Bronchial epithelial cell (primary cell): Measurements from ENCODE around the gene CPA4. TPM values are rescaled to one million over a fixed set of nuclear protein-coding genes. Genes with fewer than 3 reads are reported as not detected.

Experiments
- DNase-seq: peaks from one replicate; pipeline ENCODE4 v3.0.0-alpha.2; 2010; ENCODE audit warnings: low read depth
- FAIRE-seq: peaks from 2 replicates; lab custom pipeline; 2011; peaks lifted over from hg19 to GRCh38; lab: Jason Lieb, UNC
- H3K27me3 ChIP-seq: 2 replicates; pipeline ENCODE4 v1.5.1; 2011; ENCODE audit warnings: low read length; ENCODE audit not compliant: control insufficient read depth, insufficient read depth
- H3K36me3 ChIP-seq: 2 replicates; pipeline ENCODE4 v1.5.1; 2011; ENCODE audit warnings: low read length; ENCODE audit not compliant: control insufficient read depth, insufficient read depth
- H3K4me3 ChIP-seq: 2 replicates; pipeline ENCODE4 v1.5.1; 2011; ENCODE audit warnings: mild to moderate bottlenecking, low read depth, low read length, control low read depth
- total RNA-seq: library from RNA; depleted of rRNA; stranded (reverse); fragments of >200 nt; gene quantifications from 2 replicates; pipeline ENCODE4 v1.2.1, GENCODE V29; 2014
- TF ChIP-seq, protein P1 (sequence below): IDR thresholded peaks from 2 replicates; pipeline ENCODE4 v1.5.1; 2011; ENCODE audit warnings: mild to moderate bottlenecking, moderate library complexity, low read length, control low read depth, inconsistent platforms; ENCODE audit not compliant: insufficient read depth, severe bottlenecking

CPA4 gene
- total RNA-seq, 1 donor from 2014 or later, result 5.3 TPM

DNA sequence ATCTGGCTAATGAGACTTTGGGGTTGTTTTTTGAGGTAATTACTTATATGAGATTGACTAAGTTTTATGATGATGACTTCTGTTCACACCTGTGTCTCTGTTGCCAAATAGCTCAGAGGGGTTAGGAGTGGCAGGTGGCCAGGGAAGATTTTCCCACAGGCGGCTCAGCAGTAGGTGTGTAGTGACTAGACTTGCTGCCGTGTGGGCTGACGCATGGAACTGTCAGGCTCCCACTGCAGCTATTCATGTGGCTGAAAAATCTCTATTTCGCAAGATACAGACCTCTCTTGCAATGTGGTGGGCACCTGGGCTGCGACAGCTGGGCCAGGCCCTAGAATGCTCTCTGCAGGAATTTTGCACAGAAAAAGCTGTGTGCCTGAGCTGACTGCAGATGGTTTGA, 1.4 kb downstream of the CPA4 start:
- Histone ChIP-seq H3K4me3 (no peak overlapping the region), H3K27me3 (no peaks in the 10 kb centered on the region), H3K36me3 (no peaks in the 10 kb centered on the region)
- TF ChIP-seq, protein P1, sequence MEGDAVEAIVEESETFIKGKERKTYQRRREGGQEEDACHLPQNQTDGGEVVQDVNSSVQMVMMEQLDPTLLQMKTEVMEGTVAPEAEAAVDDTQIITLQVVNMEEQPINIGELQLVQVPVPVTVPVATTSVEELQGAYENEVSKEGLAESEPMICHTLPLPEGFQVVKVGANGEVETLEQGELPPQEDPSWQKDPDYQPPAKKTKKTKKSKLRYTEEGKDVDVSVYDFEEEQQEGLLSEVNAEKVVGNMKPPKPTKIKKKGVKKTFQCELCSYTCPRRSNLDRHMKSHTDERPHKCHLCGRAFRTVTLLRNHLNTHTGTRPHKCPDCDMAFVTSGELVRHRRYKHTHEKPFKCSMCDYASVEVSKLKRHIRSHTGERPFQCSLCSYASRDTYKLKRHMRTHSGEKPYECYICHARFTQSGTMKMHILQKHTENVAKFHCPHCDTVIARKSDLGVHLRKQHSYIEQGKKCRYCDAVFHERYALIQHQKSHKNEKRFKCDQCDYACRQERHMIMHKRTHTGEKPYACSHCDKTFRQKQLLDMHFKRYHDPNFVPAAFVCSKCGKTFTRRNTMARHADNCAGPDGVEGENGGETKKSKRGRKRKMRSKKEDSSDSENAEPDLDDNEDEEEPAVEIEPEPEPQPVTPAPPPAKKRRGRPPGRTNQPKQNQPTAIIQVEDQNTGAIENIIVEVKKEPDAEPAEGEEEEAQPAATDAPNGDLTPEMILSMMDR, result no peak
- FAIRE-seq, result no peak
- DNase-seq, result peak; percentile 84

DNA sequence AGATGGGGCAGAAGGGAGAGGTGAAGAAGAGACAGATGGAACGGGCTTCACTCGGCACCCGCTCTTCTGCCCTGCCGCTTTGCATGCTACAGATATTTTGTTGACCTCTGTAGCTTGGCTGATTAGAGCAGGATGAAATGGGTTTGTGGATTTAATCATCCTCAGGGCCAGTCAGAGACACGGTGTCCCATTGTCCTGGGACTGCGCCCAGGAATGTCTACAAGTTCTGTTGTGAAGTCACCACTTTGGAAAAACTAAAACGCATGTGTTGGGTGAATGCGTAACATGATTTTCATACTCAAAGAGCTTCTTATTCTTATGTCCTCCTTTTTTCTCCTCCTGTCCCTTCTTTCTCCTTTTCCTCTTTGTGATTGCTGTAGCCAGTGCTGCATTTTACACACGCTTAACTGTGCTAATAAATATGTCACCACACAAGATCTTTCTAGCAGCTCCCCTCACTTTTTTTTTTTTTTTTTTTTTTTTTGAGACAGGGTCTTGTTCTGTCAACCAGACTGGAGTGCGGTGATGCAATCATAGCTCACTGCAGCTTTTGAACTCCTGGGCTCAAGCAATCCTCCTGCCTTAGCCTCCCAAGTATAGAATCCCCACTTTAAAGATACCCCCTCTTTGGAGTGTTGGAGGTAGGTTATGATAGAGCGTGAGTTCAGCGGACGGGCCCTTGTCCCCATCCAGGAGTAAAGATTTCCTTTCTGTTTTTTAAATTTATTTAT, 3.4 kb downstream of the CPA4 start:
- H3K4me3 ChIP-seq, result no peak overlapping the region
- H3K36me3 ChIP-seq, result peaks cover 4% of the 10 kb centered on the region
- no peaks in the 10 kb centered on the region for H3K27me3 ChIP-seq
- DNase-seq (no peak), FAIRE-seq (no peak)
- TF ChIP-seq, protein P1, result no peak

DNA sequence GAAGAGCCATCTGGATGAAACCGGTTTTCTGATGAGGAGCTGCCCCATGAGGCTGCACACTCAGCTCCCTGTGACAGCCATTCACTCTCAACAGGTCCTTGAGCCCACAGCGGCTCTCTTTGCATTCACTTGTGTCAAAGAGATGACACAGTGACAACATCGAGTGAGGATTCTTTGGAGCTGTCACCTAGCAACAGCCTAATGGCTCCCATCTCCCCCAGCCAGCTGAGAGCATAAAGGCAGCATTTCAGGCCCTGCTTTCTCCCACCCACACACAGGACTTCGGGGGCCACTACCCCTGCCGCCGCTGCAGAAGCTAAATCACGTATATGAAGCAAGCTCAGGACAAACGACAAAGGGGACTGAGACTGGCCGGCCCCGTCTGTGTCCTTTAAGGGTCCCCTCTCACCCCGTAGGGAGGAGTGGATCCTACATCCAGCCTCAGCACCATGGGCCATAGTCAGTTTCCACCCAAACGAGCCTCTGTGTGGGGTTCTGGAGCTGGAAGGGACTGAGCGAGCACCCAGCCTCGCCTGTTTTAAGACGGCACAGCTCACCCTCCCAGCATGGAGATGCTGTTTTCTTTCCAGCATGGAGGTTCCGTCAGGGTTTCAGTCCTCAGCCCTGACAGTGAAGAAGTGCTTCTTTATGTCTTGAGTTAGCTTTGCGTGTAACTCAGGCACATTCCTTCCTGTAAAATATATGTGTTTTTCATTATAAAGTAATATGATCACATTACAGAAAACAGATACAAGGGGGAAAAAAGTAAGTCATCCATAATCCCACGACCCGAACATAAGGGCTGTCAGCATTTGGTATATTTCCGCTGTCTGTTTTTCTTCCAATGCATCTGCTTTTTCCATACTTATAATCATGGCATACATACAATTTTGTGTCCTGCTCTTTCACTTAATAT, 4.9 kb downstream of the CPA4 start:
- H3K36me3 ChIP-seq, result peaks cover 4% of the 10 kb centered on the region
- no peaks in the 10 kb centered on the region for H3K27me3 ChIP-seq
- DNase-seq, result no peak
- no peak overlapping the region for H3K4me3 ChIP-seq
- FAIRE-seq, result no peak
- TF ChIP-seq, protein P1, result no peak

DNA sequence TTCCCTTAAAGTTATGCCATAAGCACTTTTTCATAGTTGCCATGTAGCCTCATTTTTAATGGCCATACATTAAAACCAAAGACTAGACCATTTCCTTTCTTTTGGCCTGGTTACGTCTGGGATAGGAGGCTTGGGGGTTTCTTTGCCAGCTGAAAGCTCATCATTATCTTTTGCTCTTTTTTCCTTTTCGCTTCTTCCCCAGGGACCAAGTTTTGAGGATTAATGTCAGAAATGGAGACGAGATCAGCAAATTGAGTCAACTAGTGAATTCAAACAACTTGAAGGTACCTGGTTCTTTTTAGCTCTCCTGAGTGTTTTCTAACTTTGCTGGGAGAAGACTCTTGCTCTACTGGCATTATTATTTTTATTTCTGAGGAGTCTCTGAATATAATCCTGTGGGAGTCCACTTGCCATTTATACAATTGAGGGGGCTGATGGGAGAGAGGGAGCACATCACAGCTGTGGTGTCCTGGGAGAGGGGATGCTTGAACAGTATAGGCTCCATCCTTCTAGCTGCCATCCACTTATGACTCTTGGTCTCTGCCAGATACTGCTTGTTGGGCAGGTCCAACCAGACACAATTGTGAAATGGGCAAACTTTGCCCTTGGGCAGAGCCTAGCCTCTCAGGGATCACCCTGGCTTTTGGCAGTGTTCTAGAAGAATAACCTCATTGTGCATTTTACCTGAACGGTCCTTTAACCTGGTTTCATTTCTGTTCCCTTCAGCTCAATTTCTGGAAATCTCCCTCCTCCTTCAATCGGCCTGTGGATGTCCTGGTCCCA, 5.8 kb downstream of the CPA4 start:
- Histone ChIP-seq H3K27me3 (no peaks in the 10 kb centered on the region), H3K4me3 (no peak overlapping the region), H3K36me3 (peaks cover 4% of the 10 kb centered on the region)
- DNase-seq (peak; percentile 40), FAIRE-seq (no peak)
- TF ChIP-seq, protein P1, result no peak

DNA sequence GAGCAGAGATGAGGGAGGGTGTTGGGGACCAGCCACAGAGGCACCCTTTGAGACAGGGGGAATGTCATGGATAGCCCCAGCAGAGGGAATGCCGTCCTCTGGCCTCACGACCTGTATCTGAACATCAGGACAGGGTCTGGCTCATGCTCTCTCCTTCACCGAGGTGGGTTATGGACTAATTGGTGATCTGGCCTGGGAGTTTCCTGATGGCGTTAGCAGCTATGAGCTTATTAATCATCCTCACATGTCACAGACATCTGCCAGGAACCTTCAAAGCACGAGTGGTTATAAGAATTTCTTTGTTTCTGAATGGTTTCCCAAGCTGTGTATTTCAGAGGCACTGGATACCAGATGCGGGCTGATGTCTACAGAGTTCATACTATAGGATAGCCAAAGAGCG, 6.9 kb downstream of the CPA4 start:
- H3K36me3 ChIP-seq, result peaks cover 4% of the 10 kb centered on the region
- FAIRE-seq, result no peak

More for the DNA sequence above, 6.9 kb downstream of the CPA4 start:
- no peak overlapping the region for H3K4me3 ChIP-seq
- TF ChIP-seq, protein P1, result no peak
- H3K27me3 ChIP-seq, result no peaks in the 10 kb centered on the region
- no peak for DNase-seq
